GM12865 (cell line): ENCODE measurements around the gene PRKAR1B.

Experiments used
- DNase-seq: peaks from one replicate; pipeline ENCODE4 v3.0.0; 2010; ENCODE audit warnings: low read depth
- H3K4me3 ChIP-seq: 2 replicates; pipeline ENCODE4 v1.5.1; 2011; ENCODE audit warnings: mild to moderate bottlenecking, low read depth, low read length, control low read depth
- CTCF ChIP-seq: IDR thresholded peaks from 2 replicates; pipeline ENCODE4 v1.5.1; 2011; ENCODE audit warnings: low read length, control low read depth, low read depth, inconsistent platforms; ENCODE audit not compliant: insufficient read depth; ENCODE audit errors: missing control alignments

The PRKAR1B gene

DNA sequence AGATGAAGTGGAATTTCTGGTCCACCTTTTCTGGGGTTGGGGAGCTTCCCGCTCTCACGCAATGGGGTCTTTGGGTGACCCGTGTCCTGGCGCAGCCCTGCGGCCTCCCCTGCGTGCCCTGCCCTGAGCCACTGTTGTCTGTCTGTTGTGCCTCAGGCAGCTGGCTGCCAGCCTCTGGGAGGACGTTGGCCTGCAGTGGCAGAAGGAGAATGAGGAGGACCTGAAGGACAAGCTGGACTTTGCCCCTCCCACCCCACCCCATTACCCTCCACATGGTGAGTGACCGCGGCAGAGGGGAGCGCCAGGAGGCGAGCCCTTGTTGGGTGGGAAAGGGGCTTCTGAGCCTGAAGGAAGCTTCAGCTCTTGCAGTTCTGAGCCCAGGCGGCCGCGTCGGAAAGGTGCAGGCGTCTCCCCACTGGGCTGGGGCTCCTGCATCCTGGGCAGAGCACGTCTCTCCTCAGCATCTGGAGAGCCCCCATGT is 14.2 kb upstream of the PRKAR1B start:
- DNase-seq = no peak
- no peak overlapping the region for H3K4me3 ChIP-seq
- TF ChIP-seq CTCF = no peak

DNA sequence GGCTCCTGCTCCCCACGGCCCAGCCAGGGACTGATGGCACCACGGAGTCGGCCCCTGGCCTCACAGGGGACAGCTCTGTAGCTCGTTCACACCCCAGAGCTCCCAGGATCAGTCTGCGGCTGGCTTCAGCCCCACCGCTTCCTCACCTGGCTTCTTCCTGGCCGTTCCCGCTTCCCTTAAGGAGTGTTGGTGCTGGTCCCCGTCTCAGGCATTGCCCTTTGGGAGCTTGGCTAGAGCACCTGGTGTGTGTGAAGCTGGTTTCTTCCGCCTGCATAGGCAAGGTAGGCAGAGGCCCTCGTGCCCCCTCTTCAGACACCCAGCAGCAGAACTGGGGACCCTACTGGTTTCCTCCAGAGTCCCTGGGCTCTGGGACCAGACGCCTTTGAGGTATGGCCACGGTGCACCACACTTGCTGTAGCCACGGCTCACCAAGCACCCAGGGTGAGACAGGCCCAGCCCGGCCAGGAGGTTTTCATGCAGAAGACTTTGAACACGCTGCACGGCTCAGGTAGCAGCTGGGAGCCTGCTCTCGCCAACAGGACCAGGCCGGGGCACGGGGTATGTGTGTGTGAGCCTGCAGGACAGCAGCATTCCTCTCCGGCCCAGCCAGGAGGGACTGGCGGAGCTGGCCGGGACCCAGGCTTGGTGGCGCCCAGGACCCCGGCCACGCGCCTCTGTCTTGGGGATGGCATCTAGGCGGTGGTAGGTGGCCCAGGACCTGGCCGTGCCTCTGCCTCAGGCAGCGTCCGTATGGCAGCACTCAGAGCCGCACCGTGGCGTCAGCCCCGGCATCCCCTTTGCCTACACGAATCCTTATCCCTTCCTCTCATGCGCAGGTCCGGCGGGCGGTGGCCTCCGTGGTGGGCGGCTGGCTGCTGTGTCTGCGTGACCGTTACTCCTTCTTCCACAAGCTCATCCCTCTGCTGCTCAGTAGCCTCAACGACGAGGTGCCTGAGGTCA is 13.2 kb upstream of the PRKAR1B start:
- TF ChIP-seq CTCF = no peak
- no peak overlapping the region for H3K4me3 ChIP-seq
- no peak for DNase-seq

DNA sequence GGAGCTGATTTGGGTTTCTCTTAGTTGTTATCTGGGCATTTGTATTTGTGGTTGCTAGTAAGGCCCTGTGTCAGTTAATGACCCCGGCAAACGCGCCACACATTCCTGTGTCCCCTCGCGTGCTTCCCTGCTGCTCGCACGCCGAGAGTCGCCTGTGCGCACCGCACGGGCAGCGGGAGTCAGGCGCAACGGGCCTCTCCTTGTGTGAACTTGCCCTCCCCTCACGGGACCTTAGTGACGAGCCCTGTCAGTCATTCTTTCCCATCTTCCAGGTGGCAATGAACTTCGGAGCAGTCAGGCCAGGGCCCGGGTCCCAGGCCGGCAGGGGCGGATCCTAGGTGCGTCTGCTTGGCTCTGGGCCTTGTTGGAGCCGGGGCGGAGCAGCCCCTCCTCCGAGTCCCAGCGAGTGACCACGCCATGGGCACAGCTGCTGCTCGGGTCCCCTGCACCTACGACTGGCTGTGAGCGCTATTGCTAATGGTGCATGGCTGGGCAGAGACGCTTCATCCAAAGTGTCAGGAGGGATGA is 12.4 kb upstream of the PRKAR1B start:
- no peak overlapping the region for H3K4me3 ChIP-seq
- TF ChIP-seq CTCF = no peak
- no peak for DNase-seq

GRCh38 chr7:738723-739454 is 11.8 kb upstream of the PRKAR1B start:
- H3K4me3 ChIP-seq = no peak overlapping the region
- no peak for TF ChIP-seq CTCF
- DNase-seq = no peak

- no peak for TF ChIP-seq CTCF
- no peak for DNase-seq
- no peak overlapping the region for H3K4me3 ChIP-seq
Observed at GRCh38 chr7:738241-738640, 11.2 kb upstream of the PRKAR1B start.

- no peak overlapping the region for H3K4me3 ChIP-seq
- DNase-seq = no peak
- no peak for TF ChIP-seq CTCF
Observed at GRCh38 chr7:734808-735207, 7.7 kb upstream of the PRKAR1B start.
